ENCODE results near the gene FADS1.

FADS1 gene

GRCh38 chr11:61817471-61818202 is 834 bp upstream of the FADS1 start:
- DNase-seq = no peak

GRCh38 chr11:61815790-61816735 is 740 bp downstream of the FADS1 start:
- DNase-seq = peak; percentile 64

- peak; percentile 34 for DNase-seq
These were observed 1.6 kb downstream of the FADS1 start for GRCh38 chr11:61814958-61815789.

GRCh38 chr11:61814247-61814957 is 2.4 kb downstream of the FADS1 start:
- DNase-seq = no peak

GRCh38 chr11:61812736-61813411 is 3.9 kb downstream of the FADS1 start:
- no peak for DNase-seq

GRCh38 chr11:61811831-61812230 is 5.0 kb downstream of the FADS1 start:
- no peak for DNase-seq

GRCh38 chr11:61810671-61811175 is 6.1 kb downstream of the FADS1 start:
- no peak for DNase-seq

GRCh38 chr11:61806785-61807184 is 10.0 kb downstream of the FADS1 start:
- DNase-seq = no peak

GRCh38 chr11:61805146-61805545 is 11.7 kb downstream of the FADS1 start:
- DNase-seq = no peak

GRCh38 chr11:61803889-61804647 is 12.7 kb downstream of the FADS1 start:
- no peak for DNase-seq

- DNase-seq = no peak
These were observed 14.2 kb downstream of the FADS1 start for GRCh38 chr11:61802605-61803004.

- DNase-seq = no peak
These were observed 16.2 kb downstream of the FADS1 start for GRCh38 chr11:61800331-61801281.

- no peak for DNase-seq
These were observed 17.0 kb downstream of the FADS1 start for GRCh38 chr11:61799665-61800284.

- DNase-seq = peak; percentile 72
These were observed 19.4 kb downstream of the FADS1 start for GRCh38 chr11:61797263-61797944.

- DNase-seq = no peak
These were observed 20.8 kb downstream of the FADS1 start for GRCh38 chr11:61795876-61796526.

GRCh38 chr11:61795459-61795858 is 21.3 kb downstream of the FADS1 start:
- no peak for DNase-seq

- DNase-seq = no peak
These were observed 22.2 kb downstream of the FADS1 start for GRCh38 chr11:61794579-61794978.

- no peak for DNase-seq
These were observed 23.0 kb downstream of the FADS1 start for GRCh38 chr11:61793829-61794204.

All from activated CD8-positive, alpha-beta memory T cell treated with anti-CD3 and anti-CD28 coated beads, Interleukin-2, amount 50 U/mL, for 4 hours (primary cell).